HepG2 (cell line): Measurements from ENCODE around the gene NR2C1. TPM values are rescaled to one million over a fixed set of nuclear protein-coding genes. Genes with fewer than 3 reads are reported as not detected.
A peak's percentile ranks its signal among the peaks of the same experiment; 100 is the strongest.

Experiments
- ARNTL ChIP-seq: sonication (generic); formaldehyde crosslinking; IDR thresholded peaks from 2 replicates; pipeline ENCODE4 v1.4.0; 2020; ENCODE audit warnings: mild to moderate bottlenecking, missing genetic modification reagents
- CTCF ChIP-seq: sonication (generic); formaldehyde crosslinking; IDR thresholded peaks from 2 replicates; pipeline ENCODE4 v1.5.0; 2020; ENCODE audit warnings: mild to moderate bottlenecking, missing genetic modification reagents, moderate library complexity
- GMEB1 ChIP-seq: sonication (generic); formaldehyde crosslinking; IDR thresholded peaks from 2 replicates; pipeline ENCODE4 v1.5.1; 2020; ENCODE audit warnings: missing genetic modification reagents, mild to moderate bottlenecking, borderline replicate concordance
- HBP1 ChIP-seq: IDR thresholded peaks from 2 replicates; pipeline ENCODE4 v1.6.1; 2016; ENCODE audit warnings: low read depth, control low read depth
- HDAC2 ChIP-seq: sonication (generic); formaldehyde crosslinking; IDR thresholded peaks from 2 replicates; pipeline ENCODE4 v1.4.0; 2020; ENCODE audit warnings: missing genetic modification reagents
- HINFP ChIP-seq: sonication (generic); formaldehyde crosslinking; IDR thresholded peaks from 2 replicates; pipeline ENCODE4 v1.4.0; 2020; ENCODE audit warnings: low read depth, mild to moderate bottlenecking, missing genetic modification reagents
- IRF2 ChIP-seq: IDR thresholded peaks from 2 replicates; pipeline ENCODE4 v1.6.1; 2018; ENCODE audit warnings: missing genetic modification reagents, missing compliant biosample characterization
- JDP2 ChIP-seq: sonication (generic); formaldehyde crosslinking; IDR thresholded peaks from 2 replicates; pipeline ENCODE4 v1.8.1; 2022; ENCODE audit warnings: missing genetic modification reagents, borderline replicate concordance
- MEIS2 ChIP-seq: sonication (generic); formaldehyde crosslinking; IDR thresholded peaks from 2 replicates; pipeline ENCODE4 v1.9.0; 2021; ENCODE audit warnings: mild to moderate bottlenecking, missing genetic modification reagents
- PPARG ChIP-seq: conservative IDR thresholded peaks from 2 replicates; pipeline ENCODE4 v1.6.1; 2016; ENCODE audit warnings: missing biosample characterization, missing genetic modification reagents
- RARA ChIP-seq: IDR thresholded peaks from 2 replicates; pipeline ENCODE4 v1.6.1; 2016; ENCODE audit warnings: missing genetic modification reagents, missing compliant biosample characterization
- TEF ChIP-seq: sonication (generic); formaldehyde crosslinking; IDR thresholded peaks from 2 replicates; pipeline ENCODE4 v1.5.0; 2020; ENCODE audit warnings: missing genetic modification reagents
- WIZ ChIP-seq: sonication (generic); formaldehyde crosslinking; IDR thresholded peaks from 2 replicates; pipeline ENCODE4 v1.5.1; 2020; ENCODE audit warnings: mild to moderate bottlenecking, missing genetic modification reagents
- XBP1 ChIP-seq: sonication (generic); formaldehyde crosslinking; IDR thresholded peaks from 2 replicates; pipeline ENCODE4 v1.5.0; 2020; ENCODE audit warnings: missing genetic modification reagents
- YEATS4 ChIP-seq: sonication (generic); formaldehyde crosslinking; IDR thresholded peaks from 2 replicates; pipeline ENCODE4 v1.4.0; 2020; ENCODE audit warnings: missing genetic modification reagents, borderline replicate concordance
- ZFP36L2 ChIP-seq: sonication (generic); formaldehyde crosslinking; IDR thresholded peaks from 2 replicates; pipeline ENCODE4 v1.4.0; 2020; ENCODE audit warnings: missing genetic modification reagents
- ZFP82 ChIP-seq: sonication (generic); formaldehyde crosslinking; IDR thresholded peaks from 2 replicates; pipeline ENCODE4 v1.5.1; 2020; ENCODE audit warnings: mild to moderate bottlenecking, missing genetic modification reagents, borderline replicate concordance
- ZNF143 ChIP-seq: sonication (generic); formaldehyde crosslinking; IDR thresholded peaks from 2 replicates; pipeline ENCODE4 v1.4.0; 2020; ENCODE audit warnings: missing genetic modification reagents
- ZNF205 ChIP-seq: IDR thresholded peaks from 2 replicates; pipeline ENCODE4 v1.6.1; 2018; ENCODE audit warnings: missing biosample characterization, missing genetic modification reagents
- ZNF282 ChIP-seq: fragments of 450-650 bp; IDR thresholded peaks from 2 replicates; pipeline ENCODE4 v1.6.1; 2018; ENCODE audit not compliant: partially characterized antibody
- ZNF33A ChIP-seq: sonication (generic); formaldehyde crosslinking; IDR thresholded peaks from 2 replicates; pipeline ENCODE4 v1.5.1; 2020; ENCODE audit warnings: missing genetic modification reagents, mild to moderate bottlenecking, moderate library complexity, borderline replicate concordance
- ZNF605 ChIP-seq: sonication (generic); formaldehyde crosslinking; IDR thresholded peaks from 2 replicates; pipeline ENCODE4 v1.8.0; 2022; ENCODE audit warnings: mild to moderate bottlenecking, missing genetic modification reagents
- ZNF766 ChIP-seq: sonication (generic); formaldehyde crosslinking; IDR thresholded peaks from 2 replicates; pipeline ENCODE4 v1.5.0; 2020; ENCODE audit warnings: missing genetic modification reagents, borderline replicate concordance
- polyA plus RNA-seq, 8 experiments: library from polyadenylated mRNA; depleted of rRNA in 3 of 8; stranded (reverse) in 7 of 8; unstranded in 1 of 8; fragments of >200 nt; fragmentation: Illumina TruSeq in 4 of 8; extraction: Trizol in 4 of 8; gene quantifications; 2 replicates each; pipeline versions ENCODE4 v1.2.1 to v1.2.3, GENCODE V29; 2011 to 2016; ENCODE audit warnings: low read depth in 4 of 8, missing spikeins in 1 of 8, mixed read lengths in 1 of 8; ENCODE audit not compliant: insufficient read depth in 1 of 8
- total RNA-seq, 5 experiments: library from RNA; depleted of rRNA; stranded (reverse); fragments of >200 nt; fragmentation: Illumina TruSeq; extraction: Trizol; gene quantifications; 2 replicates each; pipeline ENCODE4 v1.2.3, GENCODE V29; 2016; ENCODE audit warnings: low read depth in 1 of 5

Gene NR2C1
- total and polyA plus RNA-seq, 2 of the 13 experiments (the other 11 are each of a cell fraction or from before 2014, with no cell fraction given), result 38.0 to 70.8 TPM

- TF ChIP-seq CTCF (CRISPR knock-in tag) (peak; percentile 92), GMEB1 (peak; percentile 64; the same call in 1 of the 2 replicates), MEIS2 (CRISPR knock-in tag) (peak; percentile 59; the same call in 1 of the 2 replicates), HINFP (CRISPR knock-in tag) (peak; percentile 57; the same call in 1 of the 2 replicates), ZNF282 (no peak), ZFP36L2 (CRISPR knock-in tag) (peak; percentile 51; the same call in 1 of the 2 replicates), YEATS4 (peak; percentile 54), ZNF766 (CRISPR knock-in tag) (peak; percentile 56; the same call in 1 of the 2 replicates), ZNF33A (CRISPR knock-in tag) (0 out of 2 replicates have a peak, but pooled peaks have one; percentile 63), ZFP82 (peak; percentile 43; the same call in 1 of the 2 replicates), HDAC2 (peak; percentile 64; the same call in 1 of the 2 replicates), PPARG (peak; percentile 78), IRF2 (CRISPR knock-in tag) (peak; percentile 34; the same call in 1 of the 2 replicates), ZNF143 (CRISPR knock-in tag) (no peak), XBP1 (CRISPR knock-in tag) (no peak), TEF (CRISPR knock-in tag) (no peak), ZNF205 (CRISPR knock-in tag) (no peak), JDP2 (CRISPR knock-in tag) (no peak), RARA (peak; percentile 76), ZNF605 (peak; percentile 67), HBP1 (CRISPR knock-in tag) (peak; percentile 45; the same call in 1 of the 2 replicates), WIZ (CRISPR knock-in tag) (0 out of 2 replicates have a peak, but pooled peaks have one; percentile 57), ARNTL (peak; percentile 42; the same call in 1 of the 2 replicates)
Measured at GRCh38 chr12:95072900-95073697, at the start of gene NR2C1 (continued).
